Brain microvascular endothelial cell (primary cell): ENCODE results near the gene REXO1.

Experiments
- DNase-seq: peaks from one replicate; pipeline ENCODE4 v3.0.0-alpha.2; 2020
- H3K27ac ChIP-seq: fragments of 250-450 bp; sonication (Bioruptor Pico); 2 replicates; pipeline ENCODE4 v1.5.1; 2020; ENCODE audit warnings: mild to moderate bottlenecking, moderate library complexity
- H3K27me3 ChIP-seq: fragments of 250-450 bp; sonication (Bioruptor Pico); replicated peaks from 2 replicates; pipeline ENCODE4 v1.5.1; 2020; ENCODE audit warnings: mild to moderate bottlenecking
- H3K36me3 ChIP-seq: fragments of 250-450 bp; sonication (Bioruptor Pico); replicated peaks from 2 replicates; pipeline ENCODE4 v1.5.1; 2020; ENCODE audit warnings: mild to moderate bottlenecking
- H3K4me3 ChIP-seq: 2 replicates; pipeline ENCODE4 v1.5.1; 2011; ENCODE audit warnings: low read depth, mild to moderate bottlenecking, control low read depth, low read length, moderate library complexity
- in situ Hi-C: cut with HindIII; loops from 2 replicates; pipeline ENCODE4 v1.10.0; 2017; ENCODE audit warnings: low sequenced_read_pairs, low pct_ligation_motif_present
- TF ChIP-seq, protein P1 (sequence below): IDR thresholded peaks from 2 replicates; pipeline ENCODE4 v1.5.1; 2011; ENCODE audit warnings: low read depth, mild to moderate bottlenecking, moderate library complexity, low read length, control low read depth, inconsistent platforms; ENCODE audit errors: missing control alignments

REXO1 gene

DNA sequence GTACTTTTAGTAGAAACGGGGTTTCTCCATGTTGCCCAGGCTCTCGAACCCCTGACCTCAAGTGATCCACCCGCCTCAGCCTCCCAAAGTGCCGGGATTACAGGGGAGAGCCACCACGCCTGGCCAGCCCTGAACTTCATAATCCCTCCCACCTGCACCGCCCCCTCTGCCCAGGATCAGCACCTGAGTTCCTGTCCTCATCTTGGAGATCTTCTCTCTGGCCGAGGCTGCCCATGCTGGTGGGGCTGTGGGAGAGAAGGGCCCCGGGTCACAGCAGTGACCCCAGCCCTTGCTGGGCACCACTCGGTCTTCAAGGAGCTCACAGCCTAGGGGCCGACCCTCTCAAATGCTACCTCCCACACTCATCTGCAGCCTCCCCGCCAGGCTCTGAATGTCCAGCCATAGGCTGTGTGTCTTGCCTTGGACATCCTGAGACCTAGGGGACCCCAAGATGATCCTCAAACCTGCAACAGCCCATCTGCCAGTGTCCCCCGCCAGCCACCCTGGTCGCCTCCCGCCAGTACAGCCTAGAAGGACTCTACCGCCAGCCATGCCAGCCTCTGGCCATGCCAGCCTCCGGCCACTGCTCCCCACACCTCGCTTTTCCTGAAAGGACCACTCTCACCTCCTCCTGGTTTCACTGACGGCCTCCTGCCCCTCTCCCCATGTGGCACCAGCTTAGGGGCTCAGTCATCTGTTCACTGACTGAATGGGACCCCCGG lies 37.7 kb downstream of the REXO1 start:
- Histone ChIP-seq H3K27me3 (no peaks in the 10 kb centered on the region), H3K4me3 (no peak overlapping the region), H3K27ac (no peak overlapping the region), H3K36me3 (peaks cover 9% of the 10 kb centered on the region)
- in situ Hi-C loops, result no loop called here
- DNase-seq, result no peak
- TF ChIP-seq, protein P1, sequence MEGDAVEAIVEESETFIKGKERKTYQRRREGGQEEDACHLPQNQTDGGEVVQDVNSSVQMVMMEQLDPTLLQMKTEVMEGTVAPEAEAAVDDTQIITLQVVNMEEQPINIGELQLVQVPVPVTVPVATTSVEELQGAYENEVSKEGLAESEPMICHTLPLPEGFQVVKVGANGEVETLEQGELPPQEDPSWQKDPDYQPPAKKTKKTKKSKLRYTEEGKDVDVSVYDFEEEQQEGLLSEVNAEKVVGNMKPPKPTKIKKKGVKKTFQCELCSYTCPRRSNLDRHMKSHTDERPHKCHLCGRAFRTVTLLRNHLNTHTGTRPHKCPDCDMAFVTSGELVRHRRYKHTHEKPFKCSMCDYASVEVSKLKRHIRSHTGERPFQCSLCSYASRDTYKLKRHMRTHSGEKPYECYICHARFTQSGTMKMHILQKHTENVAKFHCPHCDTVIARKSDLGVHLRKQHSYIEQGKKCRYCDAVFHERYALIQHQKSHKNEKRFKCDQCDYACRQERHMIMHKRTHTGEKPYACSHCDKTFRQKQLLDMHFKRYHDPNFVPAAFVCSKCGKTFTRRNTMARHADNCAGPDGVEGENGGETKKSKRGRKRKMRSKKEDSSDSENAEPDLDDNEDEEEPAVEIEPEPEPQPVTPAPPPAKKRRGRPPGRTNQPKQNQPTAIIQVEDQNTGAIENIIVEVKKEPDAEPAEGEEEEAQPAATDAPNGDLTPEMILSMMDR, result no peak

- in situ Hi-C loops, result no loop called here
- Histone ChIP-seq H3K4me3 (no peak overlapping the region), H3K36me3 (peaks cover 2% of the 10 kb centered on the region), H3K27ac (no peak overlapping the region), H3K27me3 (no peaks in the 10 kb centered on the region)
- TF ChIP-seq, protein P1, result no peak
- DNase-seq, result no peak
Measured at GRCh38 chr19:1809678-1810077, 38.6 kb downstream of the REXO1 start.

GRCh38 chr19:1808395-1808731 lies 39.9 kb downstream of the REXO1 start:
- H3K27ac ChIP-seq, result no peak overlapping the region
- in situ Hi-C loops, result no loop called here
- TF ChIP-seq, protein P1, result no peak
- H3K4me3 ChIP-seq, result no peak overlapping the region
- no peak for DNase-seq
- no peaks in the 10 kb centered on the region for H3K36me3 ChIP-seq
- no peaks in the 10 kb centered on the region for H3K27me3 ChIP-seq

GRCh38 chr19:1807695-1808394 lies 40.4 kb downstream of the REXO1 start:
- no peaks in the 10 kb centered on the region for H3K36me3 ChIP-seq
- DNase-seq, result no peak
- TF ChIP-seq, protein P1, result no peak
- in situ Hi-C loops, result no loop called here
- H3K27me3 ChIP-seq, result no peaks in the 10 kb centered on the region
- H3K4me3 ChIP-seq, result no peak overlapping the region
- no peak overlapping the region for H3K27ac ChIP-seq

DNA sequence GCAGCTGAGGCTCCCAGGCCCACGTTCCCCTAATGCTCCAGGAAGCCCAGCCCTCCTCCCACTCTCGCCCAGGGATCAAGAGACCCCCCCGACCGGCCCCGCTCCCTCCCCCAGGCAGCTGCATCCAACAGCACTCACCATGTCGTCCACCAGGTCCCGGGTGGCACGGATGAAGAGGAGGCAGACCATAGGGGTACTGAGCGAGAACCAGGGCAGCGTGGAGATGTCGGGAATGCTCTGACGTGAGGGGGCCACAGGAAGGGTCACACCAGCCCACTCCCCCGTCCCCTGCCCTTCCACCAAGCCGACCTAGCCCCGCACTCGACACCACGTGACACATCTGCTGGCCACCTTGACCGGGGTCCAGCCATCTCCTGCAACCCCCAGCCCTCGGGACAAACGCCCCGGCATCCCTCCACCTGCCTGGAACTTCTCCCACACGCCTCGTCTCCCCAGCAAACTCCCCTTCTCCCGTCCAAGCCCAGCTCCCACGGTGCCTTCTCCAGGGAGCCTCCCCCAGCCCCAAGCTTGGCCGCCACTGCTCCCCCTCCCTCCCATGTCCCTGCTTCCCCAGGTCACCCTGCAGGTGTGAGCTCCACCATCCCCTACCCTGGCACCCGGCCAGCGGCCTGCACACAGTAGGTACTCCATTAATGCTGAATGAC lies 41.1 kb downstream of the REXO1 start:
- Histone ChIP-seq H3K27ac (no peak overlapping the region), H3K27me3 (no peaks in the 10 kb centered on the region), H3K4me3 (no peak overlapping the region), H3K36me3 (no peaks in the 10 kb centered on the region)
- no peak for DNase-seq
- TF ChIP-seq, protein P1, result no peak
- in situ Hi-C loops, result no loop called here
